HG02759 (cell line): Measurements from ENCODE around the gene PGAM2.

ENCODE experiments used
- ATAC-seq: cut with Tn5 transposase; IDR thresholded peaks from one replicate; pipeline ENCODE4 v1.9.1; 2021; ENCODE audit warnings: mild to moderate bottlenecking, moderate library complexity; ENCODE audit not compliant: unreplicated experiment

PGAM2 gene

DNA sequence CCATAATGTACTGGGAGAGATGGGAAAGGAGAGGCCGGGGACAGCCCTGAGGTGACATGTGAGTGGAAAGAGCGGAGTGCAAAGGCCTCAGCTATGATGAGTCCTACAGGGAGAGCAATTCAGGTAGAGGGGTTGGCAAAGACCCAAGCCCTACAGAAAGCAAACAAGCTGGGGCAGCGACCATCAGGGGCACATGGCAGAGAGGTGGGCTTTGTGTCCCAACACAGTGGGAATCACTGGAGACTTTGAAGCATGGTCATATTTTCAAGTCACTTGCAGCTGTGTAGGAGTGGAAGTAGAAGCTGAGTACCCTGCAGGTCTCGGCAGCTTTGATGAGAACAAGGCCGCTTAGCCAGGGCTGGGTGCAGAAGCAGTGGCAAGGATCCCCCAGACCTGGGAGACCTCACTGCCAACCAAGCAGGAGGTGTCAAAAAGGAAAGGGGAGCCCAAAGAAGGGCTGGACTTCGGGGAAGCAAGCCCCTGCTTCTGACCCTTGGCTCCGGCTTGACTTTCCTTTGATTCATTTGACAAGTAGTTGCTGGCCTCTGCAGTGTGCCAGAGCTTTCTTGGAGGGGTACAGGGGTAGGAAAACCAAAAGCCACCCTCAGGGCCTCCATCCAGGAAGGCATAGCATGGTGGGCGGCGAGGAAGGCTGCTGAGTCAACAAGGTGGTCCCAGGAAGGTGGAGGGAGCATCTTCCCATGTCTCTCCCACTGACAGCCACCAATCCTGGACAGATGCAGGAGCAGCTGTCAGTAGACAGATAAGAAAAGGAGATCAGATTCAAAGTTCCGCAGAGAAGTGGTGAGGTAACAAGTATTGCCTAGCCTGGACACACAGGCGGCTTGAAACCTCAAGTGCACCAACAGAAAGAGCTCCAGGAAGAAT lies 1.9 kb upstream of the PGAM2 start:
- no peak for ATAC-seq

GRCh38 chr7:44066494-44067063 lies 1.2 kb upstream of the PGAM2 start:
- no peak for ATAC-seq

DNA sequence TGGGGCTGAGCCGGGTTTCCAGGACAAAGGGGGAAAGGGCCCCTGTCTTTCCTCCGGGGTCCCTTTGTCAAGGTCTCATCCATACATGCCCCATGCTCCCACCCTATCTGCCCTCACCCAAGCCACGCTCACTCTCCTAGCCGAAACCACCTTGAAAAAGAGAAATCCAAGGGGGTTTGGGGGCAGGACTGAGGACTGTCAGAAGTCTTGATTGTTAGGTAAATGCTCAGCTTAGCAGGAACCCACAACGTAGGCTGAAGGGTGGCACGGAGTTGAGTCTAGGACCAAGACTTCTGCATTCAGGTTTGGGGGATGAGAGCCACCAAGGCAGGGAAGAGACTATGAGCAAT lies 719 bp upstream of the PGAM2 start:
- ATAC-seq = no peak

GRCh38 chr7:44064791-44065430 lies 456 bp downstream of the PGAM2 start:
- ATAC-seq = no peak

GRCh38 chr7:44063894-44064651 lies 1.3 kb downstream of the PGAM2 start:
- no peak for ATAC-seq

GRCh38 chr7:44063547-44063893 lies 1.8 kb downstream of the PGAM2 start:
- no peak for ATAC-seq

DNA sequence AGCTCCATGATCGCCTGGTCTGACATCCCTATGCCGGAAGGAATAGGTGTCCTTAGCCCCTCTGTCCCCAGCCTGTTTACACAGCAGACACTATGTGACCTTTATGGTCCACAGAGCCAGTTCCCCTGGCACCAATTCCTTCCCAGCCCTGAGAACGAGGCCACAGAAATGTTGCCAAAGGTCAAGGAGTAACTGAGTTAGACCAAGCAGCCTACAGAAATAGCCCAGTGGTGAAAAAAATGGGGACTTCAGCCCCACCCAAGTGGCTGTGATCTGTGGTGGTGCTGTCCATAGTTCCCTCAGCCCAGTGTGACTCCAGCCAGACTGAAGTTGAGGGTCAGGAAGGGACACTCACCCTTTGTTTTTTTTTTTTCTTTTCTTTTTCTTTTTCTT lies 2.5 kb downstream of the PGAM2 start:
- ATAC-seq = no peak

DNA sequence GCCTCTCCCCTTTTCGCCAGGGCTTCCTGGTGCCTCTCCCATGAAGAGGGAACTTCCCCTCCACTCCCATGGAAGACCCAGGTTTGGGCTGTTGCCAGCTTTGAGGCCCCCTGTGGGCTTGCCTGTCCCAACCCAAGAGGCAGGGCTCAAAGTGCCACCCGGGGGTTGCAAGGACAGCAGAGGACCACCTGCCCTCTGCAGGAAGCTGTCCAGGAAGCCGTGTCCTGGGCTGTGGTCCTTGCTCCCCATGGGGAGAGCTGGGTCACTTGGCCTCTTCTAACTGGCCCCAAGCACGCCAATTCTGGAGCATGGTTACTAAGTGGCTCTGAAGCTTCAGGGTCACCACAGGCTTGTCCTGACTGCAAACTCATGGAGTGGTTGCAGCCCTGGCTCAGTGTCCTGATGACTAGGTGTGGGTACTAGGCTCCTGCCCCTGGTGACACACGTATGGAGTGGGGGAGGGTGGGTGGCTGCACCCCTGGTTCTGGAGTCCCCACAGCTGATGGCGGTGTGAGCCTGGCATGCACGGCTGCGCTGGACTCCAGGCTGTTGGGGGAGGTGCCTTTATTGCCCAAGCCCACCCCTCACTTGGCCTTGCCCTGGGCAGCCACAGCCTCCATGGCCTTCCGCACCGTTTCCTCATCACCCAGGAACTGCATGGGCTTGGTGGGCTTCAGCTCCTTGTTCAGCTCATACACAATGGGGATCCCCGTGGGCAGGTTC lies 3.0 kb downstream of the PGAM2 start:
- ATAC-seq = no peak

DNA sequence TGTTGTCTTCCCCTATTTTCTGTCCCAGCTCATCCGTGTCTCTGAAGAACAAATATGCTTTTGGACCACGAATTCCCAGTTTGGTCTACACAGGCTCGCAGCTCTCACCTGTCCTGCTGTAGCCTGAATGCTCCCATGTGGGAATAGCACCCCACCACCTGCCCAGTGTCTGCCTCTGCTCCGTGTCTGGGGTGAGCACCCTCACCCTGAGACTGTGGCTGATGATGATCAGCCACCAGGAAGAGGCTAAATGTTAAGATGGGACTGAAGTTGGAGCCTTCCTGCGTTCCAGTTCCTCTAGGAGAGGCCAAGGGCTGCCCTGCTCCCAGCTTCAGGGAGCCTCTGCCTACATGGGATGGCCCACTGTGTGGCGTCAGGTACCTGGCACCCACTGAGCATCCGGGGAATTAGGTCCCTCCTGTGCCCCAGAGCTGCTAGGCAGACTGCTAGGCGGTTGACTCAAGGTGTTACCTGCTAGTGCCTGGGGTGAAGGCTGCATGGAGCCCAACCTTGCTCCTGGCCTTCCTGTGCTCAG lies 3.7 kb downstream of the PGAM2 start:
- no peak for ATAC-seq

- ATAC-seq = no peak
These were observed 4.3 kb downstream of the PGAM2 start for GRCh38 chr7:44060948-44061644.

- ATAC-seq = no peak
These were observed 5.0 kb downstream of the PGAM2 start for GRCh38 chr7:44060091-44060947.

- ATAC-seq = peak; percentile 88
These were observed 5.9 kb downstream of the PGAM2 start for GRCh38 chr7:44059219-44060090.

- peak; percentile 18 for ATAC-seq
These were observed 6.6 kb downstream of the PGAM2 start for GRCh38 chr7:44058759-44059218.

DNA sequence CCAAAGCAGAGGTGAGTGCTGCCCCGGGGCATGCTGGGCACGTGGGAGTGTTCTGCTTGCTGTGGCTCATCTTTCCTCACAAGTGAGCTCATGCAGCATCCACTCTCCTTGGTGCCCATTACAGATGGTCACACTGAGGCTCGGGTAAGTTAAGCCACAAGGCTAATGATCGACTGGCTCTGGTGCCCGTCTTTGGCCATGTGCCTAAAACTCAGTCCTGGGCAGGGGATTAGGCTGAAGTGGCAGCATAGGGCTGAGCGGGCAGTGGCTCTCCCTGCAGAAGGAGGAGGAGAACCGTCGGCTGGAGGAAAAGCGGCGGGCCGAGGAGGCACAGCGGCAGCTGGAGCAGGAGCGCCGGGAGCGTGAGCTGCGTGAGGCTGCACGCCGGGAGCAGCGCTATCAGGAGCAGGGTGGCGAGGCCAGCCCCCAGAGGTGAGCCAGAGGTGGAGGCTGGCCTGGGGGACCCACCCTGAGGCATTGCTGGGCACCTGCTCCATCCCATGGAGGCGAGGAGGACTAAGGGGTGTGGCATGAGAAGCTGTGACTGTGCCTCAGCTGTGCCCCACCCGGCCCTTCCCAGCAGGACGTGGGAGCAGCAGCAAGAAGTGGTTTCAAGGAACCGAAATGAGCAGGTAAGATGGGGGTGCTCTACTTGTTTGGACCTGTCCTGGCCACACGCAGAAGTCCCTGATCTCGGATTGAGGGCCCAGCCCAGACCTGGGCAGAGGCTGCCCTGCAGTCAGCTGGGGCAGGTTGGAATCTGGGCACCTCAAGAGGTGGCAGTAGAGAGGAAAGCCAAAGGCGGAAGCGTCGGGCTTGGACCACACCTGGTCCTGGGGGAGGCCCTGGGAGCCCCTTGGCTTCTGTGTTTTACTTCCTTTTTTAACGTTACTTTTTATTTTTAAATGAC lies 7.3 kb downstream of the PGAM2 start:
- ATAC-seq = no peak

DNA sequence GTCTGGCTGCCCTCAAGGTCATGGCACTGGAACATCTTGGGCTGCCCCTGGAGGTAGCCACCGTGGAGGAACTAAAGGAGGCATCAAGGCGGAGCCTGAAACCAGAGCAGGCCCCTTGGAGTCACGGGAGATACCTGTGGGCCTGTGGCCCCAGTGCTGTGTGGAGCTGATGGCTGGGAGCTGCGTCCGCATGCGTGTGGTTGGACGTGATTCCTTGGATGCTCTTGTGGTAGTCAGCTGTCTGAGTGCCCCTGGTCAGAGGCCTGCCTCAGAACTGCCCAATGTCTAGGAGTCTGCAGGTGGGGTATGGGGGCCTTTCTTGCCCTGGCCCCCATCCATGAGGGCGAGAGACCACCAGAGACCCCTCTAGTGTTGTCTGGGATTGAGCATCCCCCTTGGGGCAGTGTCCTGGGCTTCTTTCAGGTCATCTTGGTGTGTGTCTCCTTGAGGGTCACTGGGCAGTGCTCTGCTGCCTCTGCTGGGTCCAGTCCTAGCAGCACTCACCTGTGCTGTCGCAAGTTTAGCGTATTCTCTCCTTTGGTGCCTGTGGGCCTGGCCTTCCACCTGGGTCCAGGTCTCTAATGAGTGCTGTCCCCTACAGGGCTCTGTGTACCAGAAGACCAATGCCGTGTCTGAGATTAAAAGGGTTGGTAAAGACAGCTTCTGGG lies 8.1 kb downstream of the PGAM2 start:
- ATAC-seq = no peak

DNA sequence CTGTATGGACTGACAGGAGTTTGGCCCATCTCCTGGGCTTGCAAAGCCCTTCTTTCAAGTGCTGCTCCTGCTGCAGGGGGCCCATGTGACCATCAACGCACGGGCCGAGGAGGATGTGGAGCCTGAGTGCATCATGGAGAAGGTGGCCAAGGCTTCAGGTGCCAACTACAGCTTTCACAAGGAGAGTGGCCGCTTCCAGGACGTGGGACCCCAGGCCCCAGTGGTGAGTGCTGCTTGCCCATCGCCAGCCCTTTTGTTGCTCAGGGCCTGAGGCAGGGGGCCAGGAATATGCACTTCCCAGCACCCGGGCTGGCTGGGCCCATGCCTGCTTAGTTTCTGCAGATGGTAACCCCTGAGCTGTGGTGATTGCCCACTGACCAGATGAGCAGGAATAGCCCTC lies 8.7 kb downstream of the PGAM2 start:
- ATAC-seq = no peak
